ENCODE results near the gene C3orf20.

C3orf20 gene

DNA sequence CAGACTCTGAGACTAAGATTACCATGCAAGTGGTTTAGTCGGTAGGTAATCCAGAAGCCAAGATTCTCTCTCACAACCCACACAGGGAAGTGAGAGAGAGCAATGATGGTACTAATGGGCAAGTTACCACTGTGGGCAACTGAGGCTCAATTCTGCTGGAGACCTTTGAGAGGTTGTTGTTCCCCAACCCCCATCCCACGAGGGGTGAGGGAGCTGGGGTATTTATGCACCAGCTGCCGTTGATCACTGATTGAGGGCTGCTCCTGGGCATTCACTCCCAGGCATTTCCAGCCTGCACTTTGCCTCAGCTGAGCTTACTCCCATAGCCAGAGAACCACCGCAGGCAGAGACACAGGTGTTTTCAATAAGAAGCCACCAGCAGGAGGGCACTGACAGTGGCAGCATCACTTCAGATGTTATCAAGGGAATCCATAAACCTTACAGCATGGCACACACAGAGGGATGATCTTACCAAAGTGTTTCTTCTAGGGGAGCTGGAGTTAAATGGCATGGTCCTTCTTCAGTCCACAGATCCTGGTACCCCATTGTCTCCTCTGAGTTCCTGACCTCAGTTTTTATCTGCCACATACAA, 38.3 kb upstream of the C3orf20 start:
- ChIA-PET POLR2A (interaction anchor here (0.9 kb wide), 1 partner anchor 15 kb away, joined by 3 read pairs; the partner anchor contains the start of gene CCDC174), CTCF (interaction anchor here (0.8 kb wide), 1 partner anchor 15 kb away, joined by 3 read pairs; the partner anchor contains the start of gene CCDC174)
- DNase-seq (ENCODE audit: low read depth, low spot score), result no peak
- H3K4me3 ChIP-seq (ENCODE audit: low read depth, low read length), result no peak overlapping the region
- TF ChIP-seq, protein P1, sequence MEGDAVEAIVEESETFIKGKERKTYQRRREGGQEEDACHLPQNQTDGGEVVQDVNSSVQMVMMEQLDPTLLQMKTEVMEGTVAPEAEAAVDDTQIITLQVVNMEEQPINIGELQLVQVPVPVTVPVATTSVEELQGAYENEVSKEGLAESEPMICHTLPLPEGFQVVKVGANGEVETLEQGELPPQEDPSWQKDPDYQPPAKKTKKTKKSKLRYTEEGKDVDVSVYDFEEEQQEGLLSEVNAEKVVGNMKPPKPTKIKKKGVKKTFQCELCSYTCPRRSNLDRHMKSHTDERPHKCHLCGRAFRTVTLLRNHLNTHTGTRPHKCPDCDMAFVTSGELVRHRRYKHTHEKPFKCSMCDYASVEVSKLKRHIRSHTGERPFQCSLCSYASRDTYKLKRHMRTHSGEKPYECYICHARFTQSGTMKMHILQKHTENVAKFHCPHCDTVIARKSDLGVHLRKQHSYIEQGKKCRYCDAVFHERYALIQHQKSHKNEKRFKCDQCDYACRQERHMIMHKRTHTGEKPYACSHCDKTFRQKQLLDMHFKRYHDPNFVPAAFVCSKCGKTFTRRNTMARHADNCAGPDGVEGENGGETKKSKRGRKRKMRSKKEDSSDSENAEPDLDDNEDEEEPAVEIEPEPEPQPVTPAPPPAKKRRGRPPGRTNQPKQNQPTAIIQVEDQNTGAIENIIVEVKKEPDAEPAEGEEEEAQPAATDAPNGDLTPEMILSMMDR (IDR thresholded peaks at IDR 0.05; ENCODE audit: insufficient read depth, low read length, missing control alignments), result no peak

DNA sequence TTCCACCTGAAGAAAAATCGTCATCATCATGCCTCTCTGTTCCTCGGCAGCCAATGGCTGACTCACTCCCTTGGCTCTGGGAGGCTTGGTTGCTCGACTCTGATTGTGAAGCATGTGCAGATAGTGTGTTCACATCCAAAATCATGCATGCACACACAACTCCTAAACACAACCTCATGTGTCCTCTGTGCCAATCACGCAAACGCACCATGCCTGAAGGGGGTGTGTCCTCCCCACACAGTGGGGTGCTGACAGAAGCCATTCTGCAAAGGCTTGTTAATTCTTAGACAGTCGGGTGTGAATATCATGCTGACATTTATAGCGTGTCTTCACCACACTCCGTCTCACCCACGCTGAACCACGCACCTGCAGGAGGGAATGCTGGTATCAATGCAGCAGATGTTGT, 34.8 kb upstream of the C3orf20 start:
- ChIA-PET POLR2A (no interaction called here), CTCF (no interaction called here)
- TF ChIP-seq, protein P1 (IDR thresholded peaks at IDR 0.05; ENCODE audit: insufficient read depth, low read length, missing control alignments), result no peak
- DNase-seq (ENCODE audit: low read depth, low spot score), result no peak
- no peak overlapping the region for H3K4me3 ChIP-seq (ENCODE audit: low read depth, low read length)

DNA sequence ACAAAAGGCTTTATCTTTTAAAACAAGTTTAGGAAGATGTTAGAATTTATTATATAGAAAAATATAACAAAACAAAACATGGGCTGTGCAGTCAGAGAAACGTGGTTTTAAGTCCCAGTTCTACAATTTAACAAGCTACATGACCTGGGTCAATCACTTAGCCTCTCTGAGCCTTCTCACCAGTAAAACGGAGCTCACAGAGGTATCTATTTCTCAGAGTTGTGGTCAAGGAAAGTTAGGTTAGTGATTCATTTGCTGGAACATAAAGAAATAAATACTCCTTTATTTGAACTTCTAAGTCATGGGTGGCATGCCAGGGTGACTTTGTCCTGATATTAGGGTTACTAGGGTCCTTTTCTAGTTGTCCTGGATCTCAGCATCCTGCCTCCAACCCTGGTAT, 34.2 kb upstream of the C3orf20 start:
- POLR2A ChIA-PET, result no interaction called here
- TF ChIP-seq, protein P1 (IDR thresholded peaks at IDR 0.05; ENCODE audit: insufficient read depth, low read length, missing control alignments), result no peak
- no peak overlapping the region for H3K4me3 ChIP-seq (ENCODE audit: low read depth, low read length)
- DNase-seq (ENCODE audit: low read depth, low spot score), result no peak
- CTCF ChIA-PET, result interaction anchor here (0.6 kb wide), 1 partner anchor 10 kb away, joined by 3 read pairs; no protein-coding TSS in a partner anchor

DNA sequence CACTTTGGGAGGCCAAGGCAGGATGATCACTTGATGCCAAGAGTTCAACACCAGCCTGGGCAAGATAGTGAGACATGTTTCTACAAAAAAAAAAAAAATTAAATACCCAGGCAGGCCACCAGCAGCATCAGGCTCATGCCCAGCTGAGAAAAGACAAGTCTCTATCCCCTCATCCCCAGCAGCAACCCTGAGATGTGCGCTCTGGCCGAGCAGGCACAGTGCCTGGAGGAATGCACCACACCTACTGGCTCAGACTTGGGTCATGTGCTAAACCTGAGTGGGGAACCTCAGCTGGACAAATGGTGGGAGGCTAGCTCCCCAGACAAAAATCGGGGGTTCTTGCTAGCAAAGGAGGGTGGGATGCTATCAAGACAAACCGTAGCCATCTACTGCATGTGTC, 33.6 kb upstream of the C3orf20 start:
- DNase-seq (ENCODE audit: low read depth, low spot score), result no peak
- ChIA-PET CTCF (interaction anchor here (0.6 kb wide), 1 partner anchor 9 kb away, joined by 3 read pairs; no protein-coding TSS in a partner anchor), POLR2A (no interaction called here)
- no peak overlapping the region for H3K4me3 ChIP-seq (ENCODE audit: low read depth, low read length)
- TF ChIP-seq, protein P1 (IDR thresholded peaks at IDR 0.05; ENCODE audit: insufficient read depth, low read length, missing control alignments), result no peak

DNA sequence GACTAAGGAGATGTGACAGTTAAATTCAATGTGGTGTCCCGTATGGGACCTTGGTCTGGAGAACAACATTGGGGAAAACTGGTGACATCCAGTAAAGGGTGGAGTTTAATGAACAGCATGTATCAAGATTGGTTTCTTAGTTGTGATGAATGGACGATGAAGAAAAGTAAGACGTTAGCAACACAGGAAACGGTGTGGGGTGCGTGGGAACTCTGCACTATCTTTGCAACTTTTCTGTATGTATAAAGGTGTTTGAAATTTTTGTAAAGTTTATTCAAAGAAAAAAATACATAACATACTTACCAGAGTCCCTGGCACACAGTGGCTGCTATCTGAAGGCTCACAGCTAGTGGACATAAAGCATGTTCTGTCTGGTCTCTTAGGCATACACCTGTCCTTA, 29.5 kb upstream of the C3orf20 start:
- TF ChIP-seq, protein P1 (IDR thresholded peaks at IDR 0.05; ENCODE audit: insufficient read depth, low read length, missing control alignments), result no peak
- ChIA-PET POLR2A (no interaction called here), CTCF (no interaction called here)
- no peak for DNase-seq (ENCODE audit: low read depth, low spot score)
- no peak overlapping the region for H3K4me3 ChIP-seq (ENCODE audit: low read depth, low read length)

DNA sequence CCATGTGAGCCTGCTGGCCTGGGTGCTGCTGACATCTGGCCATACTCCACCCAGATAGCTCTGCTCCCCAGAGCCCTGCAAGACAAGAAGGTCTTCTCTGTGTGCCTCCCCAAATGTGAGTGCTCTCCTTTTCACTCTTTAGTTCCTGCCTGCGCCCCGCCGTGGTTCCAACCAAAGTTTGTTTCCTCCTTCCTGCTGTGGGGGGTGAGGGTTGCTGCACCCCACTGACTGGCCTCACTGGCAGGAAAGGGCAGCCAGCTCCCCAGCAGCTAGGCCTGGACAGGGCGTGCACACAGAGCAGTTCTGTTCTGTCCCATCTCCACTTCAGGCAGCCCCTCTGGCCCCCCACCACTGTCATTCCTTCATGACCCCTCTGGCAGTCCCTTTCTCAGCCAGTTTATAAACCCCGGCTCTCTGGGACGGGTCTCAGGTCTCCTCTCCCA, 28.8 kb upstream of the C3orf20 start:
- POLR2A ChIA-PET, result no interaction called here
- no peak for DNase-seq (ENCODE audit: low read depth, low spot score)
- TF ChIP-seq, protein P1 (IDR thresholded peaks at IDR 0.05; ENCODE audit: insufficient read depth, low read length, missing control alignments), result no peak
- H3K4me3 ChIP-seq (ENCODE audit: low read depth, low read length), result no peak overlapping the region
- CTCF ChIA-PET, result no interaction called here
